Activated T-cell treated with anti-CD3 and anti-CD28 coated beads for 4 hours (primary cell): ENCODE results near the gene HLF.
"Not testable (repeated sequence)": the region's sequence is repeated elsewhere in the genome, so short reads cannot be mapped to it uniquely, and the experiment has no call there.

Experiments
- DNase-seq: peaks from one replicate; pipeline ENCODE4 v3.0.0-alpha.2; 2020

The HLF gene

DNA sequence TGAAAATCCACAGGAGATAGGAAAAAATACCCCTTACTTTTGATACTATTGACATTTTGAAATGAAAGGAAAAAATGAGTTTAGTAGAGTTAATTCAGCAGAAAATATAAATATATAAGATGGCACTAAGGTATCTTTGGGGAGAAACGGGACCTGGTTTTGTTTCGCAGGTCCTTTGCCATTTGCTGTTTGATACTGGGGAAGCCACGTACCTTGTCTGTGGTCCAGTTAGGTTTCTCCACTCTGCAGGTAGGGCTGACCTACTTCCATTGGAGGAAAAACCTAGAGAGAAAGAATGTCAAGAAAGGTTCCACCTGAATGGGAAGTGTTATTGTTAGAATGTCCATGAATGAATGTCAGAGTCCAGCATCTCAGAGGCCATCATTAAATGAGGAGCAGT is 48.1 kb downstream of the HLF start:
- no peak for DNase-seq

DNA sequence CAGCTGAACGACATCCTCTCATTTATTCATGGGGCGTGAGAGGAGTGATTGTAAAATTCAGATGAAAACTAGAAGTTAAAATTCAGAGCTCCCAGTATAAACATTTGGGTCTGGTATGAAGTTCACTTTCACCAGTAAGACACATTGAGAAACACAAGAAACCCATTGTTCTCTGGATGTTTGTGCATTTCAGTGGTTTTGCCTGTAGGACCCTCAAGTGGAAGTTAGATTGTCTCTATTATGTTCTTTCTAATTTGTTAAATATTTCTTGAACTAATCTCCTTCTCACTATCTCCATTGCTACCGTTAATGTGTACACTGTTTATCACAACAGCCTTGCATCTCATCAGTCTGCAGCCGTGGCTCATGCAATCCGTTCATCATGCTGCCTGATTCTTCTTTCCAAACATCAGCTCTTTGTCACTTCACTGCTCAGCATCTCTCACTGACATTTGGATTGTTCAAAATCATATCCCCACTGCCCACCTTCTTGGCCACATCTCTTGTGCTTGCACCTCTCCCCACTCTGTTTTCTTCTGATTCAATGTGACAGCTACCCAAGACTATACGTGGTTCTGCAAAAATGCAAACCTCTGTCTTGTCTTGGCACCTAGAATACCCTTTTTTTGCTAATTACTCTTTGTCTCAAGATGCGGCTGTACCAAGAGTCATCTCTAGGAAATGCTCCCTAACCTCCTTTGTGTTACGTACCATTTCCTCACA is 49.5 kb downstream of the HLF start:
- no peak for DNase-seq

- no peak for DNase-seq
These were observed 50.2 kb downstream of the HLF start for GRCh38 chr17:55314784-55315491.

DNA sequence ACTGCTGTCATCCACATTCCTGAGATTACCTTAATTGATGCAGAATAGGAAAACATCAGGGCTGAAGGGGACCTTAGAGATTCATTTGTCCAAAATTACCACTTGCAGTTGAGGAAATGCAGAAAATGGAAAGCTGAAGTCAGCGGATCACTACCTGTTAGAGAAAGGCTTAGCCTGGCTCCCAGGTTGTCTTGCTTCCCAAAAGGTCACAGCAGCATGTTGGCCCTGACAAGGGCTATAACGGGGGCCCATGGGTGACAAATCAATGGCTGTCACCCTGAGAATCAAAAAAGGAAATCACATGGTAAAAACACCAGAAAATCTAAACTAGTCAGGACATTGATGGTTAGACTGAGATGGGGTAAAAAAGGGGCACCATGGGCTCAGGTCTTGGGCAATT is 51.7 kb downstream of the HLF start:
- DNase-seq = no peak

DNA sequence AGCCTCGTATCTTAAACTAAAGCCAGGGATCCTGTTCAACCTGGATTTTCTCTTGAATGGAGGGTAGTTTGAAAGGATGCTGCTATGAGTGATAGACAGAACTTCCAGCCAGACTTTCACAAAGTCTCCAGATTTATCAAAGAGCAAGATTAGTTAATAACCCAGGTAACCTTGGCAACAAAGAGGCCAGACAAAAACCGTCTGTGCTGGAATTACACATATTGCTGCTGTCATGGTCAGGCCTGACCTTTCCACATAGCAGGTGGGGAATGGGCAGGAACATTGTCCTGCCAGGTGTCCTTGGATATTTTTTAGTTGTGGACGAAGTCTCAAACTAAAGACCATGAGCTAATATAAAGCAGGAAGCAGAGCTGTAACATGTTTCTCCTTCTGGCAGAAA is 52.5 kb downstream of the HLF start:
- DNase-seq = no peak

DNA sequence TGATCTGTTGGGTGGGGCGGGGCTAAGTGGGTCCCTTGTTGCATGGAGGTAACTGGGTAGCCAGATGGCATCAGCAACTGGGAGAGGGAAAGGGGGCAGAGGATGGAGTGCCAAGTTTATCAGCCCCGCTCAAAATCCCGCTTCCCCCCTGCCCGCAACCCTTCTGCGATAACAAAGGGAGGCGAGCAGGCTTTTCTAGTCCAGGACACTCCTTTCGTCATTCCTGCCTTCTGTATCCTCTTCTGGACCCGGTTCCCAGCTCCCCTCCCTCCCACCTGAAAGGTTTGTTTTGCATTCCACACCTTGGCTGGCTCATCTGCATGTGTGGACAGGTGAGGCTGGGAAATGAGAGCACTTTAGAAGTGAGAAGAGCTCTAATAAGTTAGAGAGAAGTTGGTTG is 53.3 kb downstream of the HLF start:
- DNase-seq = no peak

DNA sequence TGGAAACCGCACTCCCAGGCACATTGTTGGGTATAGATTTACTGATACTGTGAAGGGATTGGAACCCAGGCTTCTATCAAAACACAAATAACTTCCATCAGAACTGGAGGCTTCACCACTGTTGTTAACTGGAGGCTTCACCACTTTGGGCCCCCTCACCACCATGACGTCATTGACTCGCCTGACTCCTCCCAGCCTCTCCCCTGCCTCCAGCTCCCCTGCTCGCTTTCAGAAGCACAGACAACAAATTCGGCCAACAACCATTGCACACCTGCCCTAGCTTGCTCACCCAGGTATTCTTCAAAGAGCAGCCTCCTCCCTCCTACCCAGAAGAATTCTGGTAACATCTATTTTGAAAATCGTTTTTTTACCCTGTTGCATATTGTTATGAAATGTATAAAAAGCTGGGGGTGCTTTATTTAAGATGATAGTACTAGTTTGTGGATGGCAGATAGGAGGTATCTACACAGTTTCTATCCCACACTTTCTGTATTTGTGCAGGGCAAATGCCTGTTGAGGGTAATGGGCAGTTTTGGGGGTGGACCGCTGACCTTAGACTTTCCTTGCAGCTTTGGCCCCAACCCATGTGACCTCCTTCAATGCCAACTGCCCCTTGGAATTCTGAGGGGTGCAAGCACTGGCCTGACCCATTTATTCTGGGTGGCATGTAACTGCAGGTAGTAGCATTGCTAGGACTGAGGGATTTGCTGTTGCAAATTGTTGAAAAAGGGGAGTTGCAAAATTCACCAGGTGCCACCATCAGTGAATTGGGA is 54.1 kb downstream of the HLF start:
- no peak for DNase-seq

DNA sequence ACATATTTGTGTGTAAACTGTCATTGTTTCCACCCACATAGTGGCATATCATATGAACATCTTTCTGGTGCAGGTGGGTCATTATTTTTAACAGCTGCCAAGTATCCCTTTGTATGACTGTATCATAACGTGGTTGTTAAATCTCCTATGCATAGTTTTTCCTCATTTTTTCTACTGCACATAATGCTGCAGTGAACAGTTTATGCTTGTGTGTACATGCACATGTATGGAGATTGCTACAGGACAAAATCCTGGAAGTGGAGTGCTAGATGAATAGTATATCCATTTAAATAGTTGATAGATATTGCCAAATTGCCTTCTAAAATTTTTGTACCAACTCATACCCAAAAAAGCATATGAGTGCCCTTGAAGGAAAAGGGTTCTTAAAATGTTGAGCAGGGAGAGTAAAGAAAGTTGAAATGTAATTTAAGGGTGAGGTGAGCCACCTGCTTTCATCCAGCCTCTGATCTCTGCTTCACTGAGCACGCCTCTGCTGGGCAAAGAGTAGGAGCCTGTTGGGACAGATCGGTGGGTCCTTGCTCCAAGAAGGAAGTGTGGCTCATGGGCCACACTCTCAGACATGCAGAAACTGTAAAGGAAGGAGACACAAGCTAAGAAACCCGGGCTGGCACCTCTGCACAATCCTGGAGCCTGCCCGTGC is 55.3 kb downstream of the HLF start:
- DNase-seq = no peak

GRCh38 chr17:55320594-55321426 is 56.0 kb downstream of the HLF start:
- DNase-seq = no peak

- DNase-seq = no peak
These were observed 56.8 kb downstream of the HLF start for GRCh38 chr17:55321427-55322060.

DNA sequence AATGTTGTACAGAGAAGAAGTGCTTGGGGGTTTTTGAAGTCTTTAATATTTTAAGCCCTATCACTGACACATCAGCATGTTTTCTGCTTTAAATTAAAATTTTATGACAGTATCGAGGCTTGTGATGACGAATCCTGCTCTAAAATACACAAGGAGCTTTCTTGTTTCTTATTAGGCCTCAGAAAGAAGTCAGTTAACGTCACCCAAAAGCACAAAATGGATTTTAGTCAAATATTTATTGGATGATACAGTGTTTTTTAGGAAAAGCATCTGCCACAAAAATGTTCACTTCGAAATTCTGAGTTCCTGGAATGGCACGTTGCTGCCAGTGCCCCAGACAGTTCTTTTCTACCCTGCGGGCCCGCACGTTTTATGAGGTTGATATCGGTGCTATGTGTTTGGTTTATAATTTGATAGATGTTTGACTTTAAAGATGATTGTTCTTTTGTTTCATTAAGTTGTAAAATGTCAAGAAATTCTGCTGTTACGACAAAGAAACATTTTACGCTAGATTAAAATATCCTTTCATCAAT is 57.8 kb downstream of the HLF start:
- DNase-seq = no peak

DNA sequence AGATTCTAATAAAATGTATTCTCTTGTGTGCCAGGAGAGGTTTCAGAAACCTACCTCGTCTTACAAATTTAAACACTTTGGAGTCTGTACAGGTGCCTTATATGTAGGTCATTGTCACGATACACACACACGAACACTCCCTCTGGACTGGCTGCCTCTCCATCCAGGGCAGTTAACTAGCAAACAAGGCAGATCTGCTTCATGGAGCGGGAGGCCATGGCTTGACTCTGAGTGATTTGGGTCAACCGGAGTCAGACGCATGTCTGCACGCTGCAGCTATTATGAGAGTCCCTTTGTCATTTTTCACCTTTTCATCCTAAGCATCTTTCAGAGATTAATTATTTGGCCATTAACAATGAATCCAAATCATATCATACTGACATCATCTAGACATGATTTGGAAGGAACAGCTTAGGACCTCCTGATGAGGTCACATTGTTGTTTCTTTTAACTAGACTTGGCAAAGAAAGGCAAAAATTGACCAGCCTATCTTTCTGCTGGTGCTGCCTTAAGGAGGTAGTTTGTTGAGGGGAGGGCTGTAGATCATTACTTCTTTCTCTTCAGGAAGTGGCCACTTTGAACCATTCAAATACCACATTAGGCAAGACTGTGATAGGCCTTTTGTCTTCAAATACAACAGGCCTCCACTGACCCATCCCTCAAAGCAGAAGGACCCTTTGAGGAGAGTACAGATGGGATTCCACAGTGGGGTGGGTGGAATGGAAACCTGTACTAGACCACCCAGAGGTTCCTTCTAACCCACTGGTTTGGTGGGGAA is 58.9 kb downstream of the HLF start:
- DNase-seq = no peak

DNA sequence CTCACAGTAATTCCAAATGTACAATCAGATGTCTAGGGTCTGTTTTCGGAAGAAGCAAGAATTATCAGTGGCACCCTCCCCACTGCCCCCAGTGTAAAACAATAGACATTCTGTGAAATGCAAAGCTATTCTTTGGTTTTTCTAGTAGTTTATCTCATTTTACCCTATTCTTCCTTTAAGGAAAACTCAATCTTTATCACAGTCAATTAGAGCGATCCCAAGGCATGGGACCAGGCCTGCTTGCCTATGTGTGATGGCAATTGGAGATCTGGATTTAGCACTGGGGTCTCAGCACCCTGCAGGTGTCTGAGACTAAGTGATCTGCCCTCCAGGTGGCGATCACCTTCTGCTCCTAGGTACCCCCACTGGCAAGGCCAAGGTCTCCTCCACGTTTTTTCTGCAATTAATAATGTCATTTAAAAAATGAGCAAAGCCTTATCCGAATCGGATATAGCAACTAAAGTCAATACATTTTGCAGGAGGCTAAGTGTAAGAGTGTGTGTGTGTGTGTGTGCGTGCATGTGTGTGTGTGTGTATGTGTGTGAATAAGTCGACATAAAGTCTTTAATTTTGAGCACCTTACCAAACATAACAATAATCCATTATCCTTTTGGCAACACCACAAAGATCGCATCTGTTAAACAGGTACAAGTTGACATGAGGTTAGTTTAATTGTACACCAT is 59.7 kb downstream of the HLF start:
- DNase-seq = no peak

DNA sequence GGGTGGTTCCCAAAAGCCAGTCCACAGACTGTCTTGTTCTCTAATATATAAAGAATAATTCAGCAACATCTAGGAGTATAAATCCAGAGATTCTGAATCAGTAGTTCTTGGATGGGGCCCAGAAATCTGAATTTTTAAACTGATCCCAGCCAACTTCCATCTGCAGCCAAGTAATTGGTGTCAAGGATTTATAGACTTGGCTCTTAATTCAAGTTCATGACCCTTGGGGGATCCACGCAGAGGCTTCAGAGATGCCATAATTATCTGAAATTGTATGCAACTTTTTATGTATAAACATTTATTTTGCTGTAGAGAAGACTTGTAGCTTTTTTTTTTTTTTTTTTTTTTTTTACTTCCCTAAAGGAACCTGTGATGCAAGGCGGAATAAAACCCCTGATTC is 60.6 kb downstream of the HLF start:
- no peak for DNase-seq

DNA sequence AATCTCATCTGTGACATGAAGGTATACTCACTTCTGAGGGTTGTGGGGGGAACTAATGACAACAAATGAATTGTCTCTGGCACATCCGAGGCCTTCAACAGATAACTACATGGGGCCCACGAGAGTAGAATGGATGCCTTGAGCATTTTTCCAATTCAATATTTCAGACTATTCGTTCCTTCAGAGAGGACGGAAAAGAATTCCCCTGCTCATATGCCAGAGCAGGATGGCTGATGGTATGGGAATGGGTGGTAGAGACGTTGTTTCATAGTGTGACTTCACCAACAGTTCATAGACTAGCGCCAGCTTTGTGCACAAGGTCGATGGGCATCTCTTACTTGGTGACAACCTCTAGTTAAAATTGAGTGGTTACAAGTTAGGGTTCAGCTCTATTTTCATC is 61.3 kb downstream of the HLF start:
- no peak for DNase-seq

DNA sequence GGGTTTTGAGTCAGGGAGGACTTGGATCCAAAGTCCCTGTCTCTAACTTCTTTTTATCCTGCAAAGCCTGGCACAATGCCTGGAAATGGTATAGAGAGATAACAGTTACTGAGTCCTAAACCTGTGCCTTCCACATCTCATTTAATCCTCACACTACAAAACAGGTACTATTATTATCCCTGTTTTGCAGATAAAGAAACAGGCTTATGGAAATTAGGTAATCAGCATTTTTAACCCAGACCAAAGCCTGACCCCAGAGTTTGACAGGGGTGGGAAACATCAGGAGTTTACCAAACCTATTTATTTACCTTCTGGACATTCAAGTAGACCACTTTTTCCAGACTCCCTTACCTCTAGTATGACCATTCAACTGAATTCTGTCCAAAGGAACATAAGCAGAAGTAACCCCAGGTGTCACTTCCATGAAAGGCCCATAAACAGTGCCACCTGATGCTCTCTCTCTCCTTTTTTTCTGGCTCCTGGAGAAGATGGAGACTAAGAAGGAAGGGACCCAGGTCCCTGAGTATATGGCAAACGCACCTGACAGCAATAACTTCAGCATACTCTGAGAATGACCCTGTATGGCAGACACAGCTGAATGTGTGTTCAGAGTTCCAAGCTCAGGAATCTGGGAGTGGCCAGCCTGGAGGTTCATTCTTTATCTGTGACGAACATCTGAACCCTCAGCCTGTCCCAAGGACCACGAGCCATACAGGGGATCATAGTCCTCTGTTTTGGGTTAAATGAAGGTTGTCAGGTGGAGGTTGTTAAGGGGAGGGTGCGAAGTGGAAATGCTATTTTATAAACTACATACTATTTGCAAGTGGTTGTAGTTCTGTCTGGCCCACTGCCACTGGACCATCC is 62.7 kb downstream of the HLF start:
- no peak for DNase-seq

DNA sequence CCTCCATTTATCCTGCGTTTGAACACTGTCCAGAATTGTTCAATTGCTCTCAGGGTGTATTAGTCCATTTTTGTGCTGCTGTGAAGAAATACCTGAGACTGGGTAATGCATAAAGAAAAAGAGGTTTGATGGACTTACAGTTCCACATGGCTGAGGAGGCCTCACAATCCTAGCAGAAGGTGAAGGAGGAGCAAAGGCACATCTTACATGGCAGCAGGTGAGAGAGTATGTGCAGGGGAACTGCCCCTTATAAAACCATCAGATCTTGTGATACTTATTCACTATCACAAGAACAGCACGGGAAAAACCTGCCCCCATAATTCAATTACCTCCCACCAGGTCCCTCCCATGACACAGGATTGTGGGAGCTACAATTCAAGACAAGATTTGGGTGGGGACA is 63.8 kb downstream of the HLF start:
- DNase-seq = not testable (repeated sequence)

DNA sequence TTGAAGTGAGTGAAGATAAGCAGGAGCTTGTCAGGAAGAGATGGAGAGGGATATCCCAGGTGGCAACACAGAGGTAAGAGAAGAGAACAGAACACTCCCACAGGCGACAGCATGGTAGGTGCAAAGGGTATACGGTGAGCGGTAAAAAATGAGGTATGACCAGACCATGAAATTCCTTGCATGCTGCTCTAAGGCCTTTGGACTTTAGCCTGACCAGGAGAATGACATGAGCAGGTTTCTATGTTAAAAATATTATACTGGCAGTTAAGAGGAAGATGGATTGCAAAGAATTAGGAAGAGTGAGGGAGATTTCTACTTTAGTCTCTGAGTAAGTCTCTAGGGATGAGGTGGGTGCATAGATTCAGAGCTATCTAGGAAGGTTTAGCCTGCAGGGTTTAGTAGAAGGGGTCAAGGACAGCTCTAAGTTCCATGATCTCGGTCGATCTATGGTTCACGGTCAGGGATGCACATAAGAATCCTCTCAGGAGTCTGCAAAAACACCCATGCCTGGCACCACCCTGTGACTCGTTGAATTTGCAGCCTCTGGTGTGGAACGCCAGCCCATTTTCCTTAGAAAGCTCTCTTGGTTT is 65.7 kb downstream of the HLF start:
- no peak for DNase-seq
